DLD1 (cell line): ENCODE results near the gene AATF.

Experiments used
- in situ Hi-C: cut with HindIII; loops from 2 replicates; pipeline ENCODE4 v1.10.0; 2017; ENCODE audit warnings: low sequenced_read_pairs

Gene AATF

GRCh38 chr17:36975922-36976515 lies 27.3 kb downstream of the AATF start:
- in situ Hi-C loops = no loop called here

- in situ Hi-C loops = no loop called here
These were observed 28.3 kb downstream of the AATF start for GRCh38 chr17:36977066-36977465.

- in situ Hi-C loops = no loop called here
These were observed 28.8 kb downstream of the AATF start for GRCh38 chr17:36977568-36977967.

- in situ Hi-C loops = no loop called here
These were observed 30.2 kb downstream of the AATF start for GRCh38 chr17:36978810-36979564.

- in situ Hi-C loops = no loop called here
These were observed 30.8 kb downstream of the AATF start for GRCh38 chr17:36979565-36979941.

GRCh38 chr17:36980280-36980761 lies 31.6 kb downstream of the AATF start:
- in situ Hi-C loops = no loop called here

- in situ Hi-C loops = no loop called here
These were observed 34.9 kb downstream of the AATF start for GRCh38 chr17:36983618-36984017.

GRCh38 chr17:36989173-36989572 lies 40.4 kb downstream of the AATF start:
- in situ Hi-C loops = no loop called here

GRCh38 chr17:36992701-36993100 lies 43.9 kb downstream of the AATF start:
- in situ Hi-C loops = no loop called here

- in situ Hi-C loops = no loop called here
These were observed 44.5 kb downstream of the AATF start for GRCh38 chr17:36993227-36993626.

- in situ Hi-C loops = no loop called here
These were observed 45.7 kb downstream of the AATF start for GRCh38 chr17:36994438-36994837.

- in situ Hi-C loops = no loop called here
These were observed 50.7 kb downstream of the AATF start for GRCh38 chr17:36999471-36999870.

- in situ Hi-C loops = no loop called here
These were observed 68.0 kb downstream of the AATF start for GRCh38 chr17:37016780-37017179.

GRCh38 chr17:37017404-37017803 lies 68.7 kb downstream of the AATF start:
- in situ Hi-C loops = no loop called here

- in situ Hi-C loops = no loop called here
These were observed 70.5 kb downstream of the AATF start for GRCh38 chr17:37019117-37019740.

GRCh38 chr17:37019741-37020129 lies 71.0 kb downstream of the AATF start:
- in situ Hi-C loops = no loop called here

- in situ Hi-C loops = no loop called here
These were observed 75.5 kb downstream of the AATF start for GRCh38 chr17:37024181-37024637.

- in situ Hi-C loops = no loop called here
These were observed 76.5 kb downstream of the AATF start for GRCh38 chr17:37025238-37025637.

- in situ Hi-C loops = no loop called here
These were observed 77.2 kb downstream of the AATF start for GRCh38 chr17:37025847-37026530.

GRCh38 chr17:37026531-37026869 lies 77.7 kb downstream of the AATF start:
- in situ Hi-C loops = no loop called here

- in situ Hi-C loops = no loop called here
These were observed 79.3 kb downstream of the AATF start for GRCh38 chr17:37028040-37028439.
